Neural cell (in vitro differentiated cells): ENCODE results near the gene AKAP8L.

Source experiments
- EP300 ChIP-seq: fragments of 450-650 bp; conservative IDR thresholded peaks from 2 replicates; pipeline ENCODE4 v1.6.1; 2014; ENCODE audit warnings: antibody characterized with exemption, mild to moderate bottlenecking, moderate library complexity; ENCODE audit not compliant: poor library complexity, severe bottlenecking
- EZH2 ChIP-seq: fragments of 200-600, 300-800 bp; shearing (Covaris generic), sonication (generic); IDR thresholded peaks from 2 replicates; pipeline ENCODE4 v1.6.1; 2014; ENCODE audit warnings: antibody characterized with exemption, low read length, borderline replicate concordance, mild to moderate bottlenecking; ENCODE audit not compliant: insufficient read depth, poor library complexity, severe bottlenecking
- MXI1 ChIP-seq: fragments of 450-650 bp; conservative IDR thresholded peaks from 2 replicates; pipeline ENCODE4 v1.6.1; 2014; ENCODE audit warnings: antibody characterized with exemption, mild to moderate bottlenecking; ENCODE audit not compliant: poor library complexity, severe bottlenecking
- POLR2AphosphoS5 ChIP-seq: IDR thresholded peaks from 2 replicates; pipeline ENCODE4 v1.6.1; 2012
- RAD21 ChIP-seq: fragments of 450-650 bp; conservative IDR thresholded peaks from 2 replicates; pipeline ENCODE4 v1.6.1; 2014; ENCODE audit warnings: antibody characterized with exemption, mild to moderate bottlenecking, moderate library complexity
- SMC3 ChIP-seq: fragments of 450-650 bp; conservative IDR thresholded peaks from 2 replicates; pipeline ENCODE4 v1.6.1; 2014; ENCODE audit warnings: antibody characterized with exemption, mild to moderate bottlenecking, moderate library complexity; ENCODE audit not compliant: poor library complexity
- TAF1 ChIP-seq: IDR thresholded peaks from 2 replicates; pipeline ENCODE4 v1.6.1; 2012; ENCODE audit warnings: low read depth
- TF ChIP-seq, protein P1 (sequence below): fragments of 450-650 bp; IDR thresholded peaks from 2 replicates; pipeline ENCODE4 v1.5.1; 2014; ENCODE audit warnings: antibody characterized with exemption, mild to moderate bottlenecking, moderate library complexity; ENCODE audit not compliant: poor library complexity, severe bottlenecking
- TF ChIP-seq, protein P2 (sequence below): IDR thresholded peaks from 2 replicates; pipeline ENCODE4 v1.6.1; 2012; ENCODE audit warnings: borderline replicate concordance

GRCh38 chr19:15358918-15359317 lies 59.9 kb downstream of the AKAP8L start:
- TF ChIP-seq, protein P1, sequence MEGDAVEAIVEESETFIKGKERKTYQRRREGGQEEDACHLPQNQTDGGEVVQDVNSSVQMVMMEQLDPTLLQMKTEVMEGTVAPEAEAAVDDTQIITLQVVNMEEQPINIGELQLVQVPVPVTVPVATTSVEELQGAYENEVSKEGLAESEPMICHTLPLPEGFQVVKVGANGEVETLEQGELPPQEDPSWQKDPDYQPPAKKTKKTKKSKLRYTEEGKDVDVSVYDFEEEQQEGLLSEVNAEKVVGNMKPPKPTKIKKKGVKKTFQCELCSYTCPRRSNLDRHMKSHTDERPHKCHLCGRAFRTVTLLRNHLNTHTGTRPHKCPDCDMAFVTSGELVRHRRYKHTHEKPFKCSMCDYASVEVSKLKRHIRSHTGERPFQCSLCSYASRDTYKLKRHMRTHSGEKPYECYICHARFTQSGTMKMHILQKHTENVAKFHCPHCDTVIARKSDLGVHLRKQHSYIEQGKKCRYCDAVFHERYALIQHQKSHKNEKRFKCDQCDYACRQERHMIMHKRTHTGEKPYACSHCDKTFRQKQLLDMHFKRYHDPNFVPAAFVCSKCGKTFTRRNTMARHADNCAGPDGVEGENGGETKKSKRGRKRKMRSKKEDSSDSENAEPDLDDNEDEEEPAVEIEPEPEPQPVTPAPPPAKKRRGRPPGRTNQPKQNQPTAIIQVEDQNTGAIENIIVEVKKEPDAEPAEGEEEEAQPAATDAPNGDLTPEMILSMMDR = no peak
- TF ChIP-seq EP300 (no peak), MXI1 (no peak), POLR2AphosphoS5 (no peak), SMC3 (no peak), EZH2 (no peak), RAD21 (no peak), TAF1 (no peak)
- TF ChIP-seq, protein P2, sequence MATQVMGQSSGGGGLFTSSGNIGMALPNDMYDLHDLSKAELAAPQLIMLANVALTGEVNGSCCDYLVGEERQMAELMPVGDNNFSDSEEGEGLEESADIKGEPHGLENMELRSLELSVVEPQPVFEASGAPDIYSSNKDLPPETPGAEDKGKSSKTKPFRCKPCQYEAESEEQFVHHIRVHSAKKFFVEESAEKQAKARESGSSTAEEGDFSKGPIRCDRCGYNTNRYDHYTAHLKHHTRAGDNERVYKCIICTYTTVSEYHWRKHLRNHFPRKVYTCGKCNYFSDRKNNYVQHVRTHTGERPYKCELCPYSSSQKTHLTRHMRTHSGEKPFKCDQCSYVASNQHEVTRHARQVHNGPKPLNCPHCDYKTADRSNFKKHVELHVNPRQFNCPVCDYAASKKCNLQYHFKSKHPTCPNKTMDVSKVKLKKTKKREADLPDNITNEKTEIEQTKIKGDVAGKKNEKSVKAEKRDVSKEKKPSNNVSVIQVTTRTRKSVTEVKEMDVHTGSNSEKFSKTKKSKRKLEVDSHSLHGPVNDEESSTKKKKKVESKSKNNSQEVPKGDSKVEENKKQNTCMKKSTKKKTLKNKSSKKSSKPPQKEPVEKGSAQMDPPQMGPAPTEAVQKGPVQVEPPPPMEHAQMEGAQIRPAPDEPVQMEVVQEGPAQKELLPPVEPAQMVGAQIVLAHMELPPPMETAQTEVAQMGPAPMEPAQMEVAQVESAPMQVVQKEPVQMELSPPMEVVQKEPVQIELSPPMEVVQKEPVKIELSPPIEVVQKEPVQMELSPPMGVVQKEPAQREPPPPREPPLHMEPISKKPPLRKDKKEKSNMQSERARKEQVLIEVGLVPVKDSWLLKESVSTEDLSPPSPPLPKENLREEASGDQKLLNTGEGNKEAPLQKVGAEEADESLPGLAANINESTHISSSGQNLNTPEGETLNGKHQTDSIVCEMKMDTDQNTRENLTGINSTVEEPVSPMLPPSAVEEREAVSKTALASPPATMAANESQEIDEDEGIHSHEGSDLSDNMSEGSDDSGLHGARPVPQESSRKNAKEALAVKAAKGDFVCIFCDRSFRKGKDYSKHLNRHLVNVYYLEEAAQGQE = no peak
